HG03558 (cell line): ENCODE data around the gene OR10Z1.

Experiments used
- ATAC-seq: cut with Tn5 transposase; IDR thresholded peaks from one replicate; pipeline ENCODE4 v1.9.1; 2021; ENCODE audit warnings: moderate number of reproducible peaks; ENCODE audit not compliant: unreplicated experiment; ENCODE audit errors: extremely low read depth

OR10Z1 gene

DNA sequence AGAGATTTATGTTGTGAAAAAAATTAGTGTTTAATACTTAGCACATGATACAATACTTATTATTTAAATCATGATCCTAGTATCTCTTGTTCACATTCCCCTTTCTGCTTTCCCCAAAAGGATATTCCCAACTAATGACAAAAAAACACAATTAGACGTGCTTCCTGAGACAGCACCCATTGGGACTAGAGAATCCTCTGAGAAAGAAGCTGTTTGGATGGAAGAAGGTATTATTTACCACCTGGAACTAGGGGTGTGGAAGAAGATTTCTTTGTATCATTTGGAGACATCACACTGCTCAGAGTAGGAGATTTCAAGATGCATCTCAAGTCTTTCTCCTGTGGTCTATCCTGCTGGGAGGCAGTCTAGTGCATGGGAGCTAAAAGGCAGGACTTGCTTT lies at the start of gene OR10Z1:
Gene OR10Z1 (plus strand): TSS at position 301 of the 400 bp plus-strand sequence. CDS start 1,171 bp downstream, outside the sequence.
- no peak for ATAC-seq

GRCh38 chr1:158559696-158560095 lies 45.4 kb upstream of the OR10Z1 start:
- no peak for ATAC-seq

DNA sequence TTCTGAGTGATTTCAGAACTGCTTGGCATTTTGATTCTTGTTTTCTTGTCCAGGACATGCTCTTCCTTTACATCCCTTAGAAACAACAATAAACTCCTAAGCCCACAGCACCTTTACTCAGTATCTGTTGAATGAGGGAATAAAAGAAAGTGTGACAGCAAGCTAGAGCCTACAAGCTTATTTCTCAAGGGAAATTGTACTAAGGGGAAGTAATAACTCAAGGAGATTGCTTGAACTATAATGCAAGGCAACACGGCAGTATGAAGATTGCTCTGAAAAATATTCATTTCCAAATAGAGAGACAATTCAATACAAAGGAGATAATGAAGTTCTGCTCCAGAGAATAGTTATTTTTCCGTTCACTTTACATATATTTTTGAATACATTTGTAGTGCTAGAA lies 41.2 kb upstream of the OR10Z1 start:
- no peak for ATAC-seq

DNA sequence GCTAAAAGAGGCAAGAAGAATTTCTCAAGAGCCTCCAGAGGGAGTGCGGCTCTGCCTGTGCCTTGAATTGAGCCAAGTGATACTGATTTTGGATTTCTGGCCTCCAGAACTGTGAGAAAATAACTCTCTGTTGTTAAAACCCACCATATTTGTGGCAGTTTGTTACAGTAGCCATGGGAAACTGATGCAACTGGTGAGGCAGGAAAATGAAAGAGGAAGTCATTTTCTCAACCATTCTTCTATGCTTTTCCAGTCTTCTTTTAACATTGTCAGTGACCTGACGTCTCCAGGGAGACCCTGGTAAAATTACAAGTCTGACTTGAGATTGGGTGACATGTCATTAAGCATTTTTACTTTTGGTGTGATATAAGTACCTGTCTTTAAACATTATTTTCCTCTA lies 40.5 kb upstream of the OR10Z1 start:
- ATAC-seq = no peak

DNA sequence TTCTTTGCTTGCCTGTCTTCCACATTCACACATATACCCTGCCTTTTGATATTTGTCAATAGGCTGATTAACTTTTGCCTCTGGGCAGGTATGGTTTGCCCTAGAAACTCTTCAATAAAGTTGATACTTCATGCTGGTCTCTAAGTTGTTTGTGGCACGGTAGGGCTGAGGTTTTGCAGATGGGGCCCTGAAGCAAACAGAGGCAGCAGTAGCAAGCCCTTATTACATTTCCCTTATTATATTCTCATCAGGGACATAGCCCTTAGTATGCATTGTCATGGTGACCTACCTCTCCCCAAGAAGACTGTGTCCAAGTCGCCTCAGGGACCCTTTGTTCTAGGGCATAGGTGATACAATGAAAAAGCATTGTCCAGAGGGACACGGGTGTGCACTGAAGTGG lies 34.6 kb upstream of the OR10Z1 start, which contains the start of gene OR6P1:
Gene OR6P1 (minus strand): TSS at position 101 of the 400 bp plus-strand sequence. CDS start 6,976 bp downstream, outside the sequence.
- ATAC-seq = no peak

GRCh38 chr1:158572226-158572625 lies 32.8 kb upstream of the OR10Z1 start:
- no peak for ATAC-seq

GRCh38 chr1:158577561-158577960 lies 27.5 kb upstream of the OR10Z1 start:
- ATAC-seq = no peak

DNA sequence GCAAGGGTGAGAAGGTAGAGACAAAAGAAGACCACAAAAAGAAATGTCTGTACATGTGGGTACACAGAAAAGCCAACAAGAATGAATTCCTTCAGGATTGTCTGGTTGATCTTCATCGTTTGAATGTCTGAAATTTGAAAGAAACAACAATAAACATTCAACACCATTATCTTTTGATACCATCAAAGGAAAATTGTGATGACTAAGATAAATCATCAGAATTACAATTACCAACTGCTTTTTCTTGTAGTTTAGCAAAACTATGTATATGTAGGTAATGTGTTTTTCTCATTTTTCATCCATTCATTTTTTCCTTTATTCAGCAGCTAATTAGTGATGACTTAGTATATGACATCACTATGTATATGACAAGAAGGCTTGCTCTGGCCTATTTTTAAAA lies 25.3 kb upstream of the OR10Z1 start, which contains the start of gene OR10X1:
Gene OR10X1 (minus strand): TSS at position 167 of the 400 bp plus-strand sequence. CDS start 0 bp downstream, at position 167.
- no peak for ATAC-seq

DNA sequence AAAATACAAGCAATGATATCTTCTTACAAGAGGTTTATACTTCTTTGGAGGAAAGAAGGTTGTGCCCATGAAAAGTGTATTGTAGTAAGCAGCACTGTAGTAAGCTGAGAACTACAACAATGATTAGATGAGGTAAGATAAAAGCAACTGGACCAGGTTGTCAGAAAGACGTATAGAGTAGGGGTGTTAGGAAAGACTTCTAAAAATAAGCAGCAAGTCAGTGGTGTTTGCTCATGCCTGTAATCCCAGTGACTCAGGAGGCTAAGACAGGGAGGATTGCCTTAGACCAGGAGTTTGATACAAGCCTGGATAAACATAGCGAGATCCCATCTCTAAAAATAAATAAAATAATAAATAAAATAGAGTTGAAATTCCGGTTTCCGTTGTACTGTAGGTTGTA lies 21.1 kb upstream of the OR10Z1 start:
- ATAC-seq = no peak

DNA sequence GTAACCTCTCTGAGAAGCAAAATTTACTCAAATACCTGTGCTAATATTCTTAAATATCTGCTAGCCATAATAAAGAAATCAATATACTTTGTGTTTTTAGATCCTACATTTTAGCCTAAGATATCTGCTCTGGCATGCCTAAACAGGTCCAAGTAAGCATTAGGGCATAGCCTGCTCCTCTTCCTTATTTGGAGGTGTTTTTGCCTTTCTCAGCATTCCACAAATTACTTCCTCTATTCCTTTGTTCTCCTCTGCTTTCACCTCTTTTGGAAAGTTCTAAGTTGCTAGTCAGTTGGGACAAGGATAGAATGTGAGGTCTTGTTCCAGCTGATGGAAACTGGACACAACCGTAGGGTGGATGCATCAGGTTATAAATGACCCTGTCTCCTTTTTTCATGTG lies 18.1 kb upstream of the OR10Z1 start:
- no peak for ATAC-seq

DNA sequence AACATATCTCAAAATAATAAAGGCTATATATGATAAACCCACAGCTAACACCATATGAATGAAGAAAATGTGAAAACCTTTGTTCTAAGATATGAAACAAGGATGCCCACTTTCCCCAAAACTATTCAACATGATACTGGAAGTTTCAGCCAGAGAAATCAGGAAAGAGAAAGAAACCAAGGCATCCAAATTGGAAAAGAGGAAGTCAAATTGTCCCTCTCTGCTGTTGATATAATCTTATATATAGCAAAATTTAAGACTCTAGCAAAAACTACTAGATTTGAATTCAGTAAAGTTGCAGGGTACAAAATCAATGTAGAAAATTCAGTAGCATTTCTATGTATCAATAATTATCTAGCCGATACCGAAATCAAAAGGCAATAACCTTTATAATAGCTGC lies 4.3 kb upstream of the OR10Z1 start:
- ATAC-seq = no peak

- ATAC-seq = no peak
These were observed 2.2 kb downstream of the OR10Z1 start for GRCh38 chr1:158607296-158607695.

DNA sequence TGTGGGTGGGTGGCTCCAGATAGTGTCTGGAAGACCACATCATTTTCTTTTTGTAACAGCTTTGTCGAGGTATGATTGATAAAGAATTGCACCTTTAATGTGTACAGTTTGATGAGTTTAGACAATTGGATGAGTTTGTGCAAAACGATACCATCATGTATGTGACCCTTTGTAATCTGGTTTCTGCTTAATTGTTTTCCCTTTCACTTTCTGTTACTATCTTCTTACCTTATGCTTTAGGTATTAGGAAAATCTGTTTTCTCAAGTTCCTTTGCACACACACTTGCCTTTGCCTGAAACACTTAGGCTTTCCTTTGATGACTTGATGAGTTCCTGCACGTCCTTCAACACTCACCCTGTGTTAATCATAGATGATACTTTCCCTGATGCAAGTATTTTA lies 6.8 kb downstream of the OR10Z1 start:
- no peak for ATAC-seq

- ATAC-seq = no peak
These were observed 8.7 kb downstream of the OR10Z1 start for GRCh38 chr1:158613764-158614163.

DNA sequence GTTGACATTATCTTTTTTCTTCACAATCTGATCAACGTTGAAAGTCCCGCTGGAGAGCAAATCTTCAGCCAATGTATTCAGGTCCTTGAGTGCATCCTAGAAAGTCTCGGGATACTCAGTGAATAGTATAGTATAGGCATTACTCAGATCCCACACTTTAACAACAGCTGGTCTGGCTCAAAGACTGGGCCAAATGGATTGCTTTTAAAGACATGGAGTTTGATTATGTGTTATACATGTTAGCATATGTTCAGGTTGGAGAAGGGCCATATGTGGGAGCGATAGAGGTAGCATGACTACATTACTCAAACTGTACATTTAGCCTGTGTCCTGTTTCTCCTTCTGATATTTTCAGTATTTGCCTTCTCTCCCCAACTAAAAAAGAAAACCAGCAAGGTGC lies 33.1 kb downstream of the OR10Z1 start:
- ATAC-seq = no peak

DNA sequence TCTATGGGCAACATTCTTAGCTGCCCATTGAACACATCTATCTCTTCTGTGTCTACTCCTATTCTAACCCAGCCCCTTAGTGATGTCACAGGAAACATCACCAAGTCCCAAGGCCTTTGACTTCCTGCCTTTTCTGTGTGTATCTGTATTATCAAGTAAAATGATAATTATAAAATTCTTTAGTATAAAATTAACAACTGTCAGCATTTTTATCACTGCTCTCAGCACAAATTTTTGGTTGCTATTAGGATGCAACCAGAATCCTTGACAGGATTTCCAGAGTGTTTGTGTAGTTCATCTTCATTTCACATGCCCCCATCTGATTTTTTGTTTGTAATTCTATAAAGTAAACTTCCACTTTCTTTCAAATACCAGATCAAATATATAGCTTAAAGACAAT lies 33.8 kb downstream of the OR10Z1 start:
- no peak for ATAC-seq

GRCh38 chr1:158644449-158644848 lies 39.4 kb downstream of the OR10Z1 start:
- no peak for ATAC-seq

- no peak for ATAC-seq
These were observed 41.4 kb downstream of the OR10Z1 start for GRCh38 chr1:158646465-158646864.

GRCh38 chr1:158649052-158649451 lies 44.0 kb downstream of the OR10Z1 start:
- ATAC-seq = no peak

DNA sequence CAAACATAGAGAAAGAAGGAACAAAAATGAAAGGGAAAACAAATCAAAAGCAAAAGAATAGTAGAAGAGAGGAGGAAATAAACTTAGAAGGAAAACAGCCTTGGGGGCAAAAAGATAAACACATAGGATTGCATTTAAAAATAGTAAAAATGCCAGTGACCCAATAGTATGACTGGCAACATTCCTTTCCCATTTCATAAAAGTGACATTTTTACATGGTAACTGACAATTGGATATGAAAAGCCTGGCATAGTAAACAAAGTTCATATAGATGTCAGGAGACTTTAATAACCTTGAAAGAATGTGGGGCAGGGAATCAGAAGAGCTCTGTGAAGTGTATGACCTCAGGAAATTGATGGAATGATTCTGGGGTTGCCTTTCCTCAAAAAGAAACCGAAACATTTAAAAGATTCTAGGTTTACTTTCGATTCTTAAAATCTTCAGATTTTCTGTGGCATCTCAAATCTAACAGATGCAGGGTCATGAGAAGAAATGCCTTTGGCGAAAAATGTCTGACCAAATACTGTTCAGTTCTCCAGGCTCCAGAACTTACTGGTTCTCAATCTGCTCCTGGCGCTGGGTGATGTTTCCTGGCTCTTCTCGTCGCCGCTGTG lies 47.8 kb downstream of the OR10Z1 start:
- ATAC-seq = no peak

- no peak for ATAC-seq
These were observed 49.0 kb downstream of the OR10Z1 start for GRCh38 chr1:158654086-158654485.

DNA sequence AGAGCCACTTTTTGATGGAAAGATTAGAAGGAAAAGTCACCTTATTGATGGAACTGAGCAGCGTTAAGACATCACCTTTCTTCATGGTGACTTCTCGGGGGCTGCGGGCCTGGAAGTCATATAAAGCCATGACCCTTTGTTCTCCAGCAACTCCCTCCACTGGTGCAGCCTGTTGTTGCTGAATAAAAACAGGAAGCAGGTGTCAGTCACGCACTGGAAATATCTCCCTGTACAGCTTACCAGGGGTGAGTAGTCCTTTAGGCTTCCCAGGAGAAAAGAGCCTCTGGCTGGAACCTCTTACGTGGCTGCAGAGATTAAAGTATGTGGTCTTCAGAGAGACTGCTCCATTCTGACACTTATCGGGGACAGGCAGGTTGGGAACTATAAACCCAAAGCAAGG lies 49.5 kb downstream of the OR10Z1 start:
- ATAC-seq = no peak
